Endothelial cell (in vitro differentiated cells): ENCODE data around the gene ULK3. TPM values are rescaled to one million over a fixed set of nuclear protein-coding genes. Genes with fewer than 3 reads are reported as not detected.

Experiments
- DNase-seq: peaks from one replicate; pipeline ENCODE4 v3.0.0; 2021; ENCODE audit warnings: low spot score
- H3K27ac Mint-ChIP-seq: one replicate; pipeline ENCODE4 v1.8.0; 2021; ENCODE audit warnings: mixed read lengths, inconsistent platforms; ENCODE audit not compliant: unreplicated experiment
- H3K27me3 Mint-ChIP-seq: one replicate; pipeline ENCODE4 v1.8.0; 2021; ENCODE audit warnings: mild to moderate bottlenecking, moderate library complexity, mixed read lengths, inconsistent platforms; ENCODE audit not compliant: unreplicated experiment
- H3K36me3 Mint-ChIP-seq: one replicate; pipeline ENCODE4 v1.8.0; 2021; ENCODE audit warnings: mild to moderate bottlenecking, low read depth, mixed read lengths, inconsistent platforms; ENCODE audit not compliant: unreplicated experiment
- H3K4me1 Mint-ChIP-seq: one replicate; pipeline ENCODE4 v1.8.0; 2021; ENCODE audit warnings: mild to moderate bottlenecking, mixed read lengths, inconsistent platforms; ENCODE audit not compliant: unreplicated experiment
- H3K4me3 Mint-ChIP-seq: one replicate; pipeline ENCODE4 v1.8.0; 2021; ENCODE audit warnings: mild to moderate bottlenecking, mixed read lengths, inconsistent platforms; ENCODE audit not compliant: unreplicated experiment
- H3K9me3 Mint-ChIP-seq: one replicate; pipeline ENCODE4 v1.8.0; 2021; ENCODE audit warnings: mixed read lengths, inconsistent platforms; ENCODE audit not compliant: unreplicated experiment
- CTCF ChIP-seq: fragments of 200-600 bp; sonication (generic); IDR thresholded peaks from one replicate; pipeline ENCODE4 v1.5.0; 2021; ENCODE audit warnings: antibody characterized with exemption; ENCODE audit not compliant: unreplicated experiment
- total RNA-seq: library from RNA; stranded (reverse); fragmentation: NEBNext Ultra II Directional; extraction: Animal tissue kit (Norgen Biotek cat#: 25700); gene quantifications from one replicate; pipeline ENCODE4 v1.2.1, GENCODE V29; 2021; ENCODE audit not compliant: unreplicated experiment

ULK3 gene
- total RNA-seq, 1 donor from 2014 or later, result 25.6 TPM

GRCh38 chr15:74839526-74840395 is 3.2 kb downstream of the ULK3 start:
- H3K4me1 Mint-ChIP-seq, result peaks cover 2% of the 10 kb centered on the region

GRCh38 chr15:74838746-74839525 is 4.0 kb downstream of the ULK3 start:
- no peak for DNase-seq
- Mint-ChIP-seq H3K36me3 (peaks cover 17% of the 10 kb centered on the region), H3K9me3 (no peaks in the 10 kb centered on the region), H3K27me3 (peaks cover 2% of the 10 kb centered on the region), H3K27ac (no peak overlapping the region), H3K4me3 (peak overlapping the region; percentile 56), H3K4me1 (peaks cover 2% of the 10 kb centered on the region)
- TF ChIP-seq CTCF, result no peak

More at GRCh38 chr15:74839526-74840395, 3.2 kb downstream of the ULK3 start:
- no peak for TF ChIP-seq CTCF
- peaks cover 2% of the 10 kb centered on the region for H3K27me3 Mint-ChIP-seq
- peaks cover 19% of the 10 kb centered on the region for H3K36me3 Mint-ChIP-seq
- H3K27ac Mint-ChIP-seq, result no peak overlapping the region
- H3K4me3 Mint-ChIP-seq, result no peak overlapping the region
- no peak for DNase-seq
- no peaks in the 10 kb centered on the region for H3K9me3 Mint-ChIP-seq

DNA sequence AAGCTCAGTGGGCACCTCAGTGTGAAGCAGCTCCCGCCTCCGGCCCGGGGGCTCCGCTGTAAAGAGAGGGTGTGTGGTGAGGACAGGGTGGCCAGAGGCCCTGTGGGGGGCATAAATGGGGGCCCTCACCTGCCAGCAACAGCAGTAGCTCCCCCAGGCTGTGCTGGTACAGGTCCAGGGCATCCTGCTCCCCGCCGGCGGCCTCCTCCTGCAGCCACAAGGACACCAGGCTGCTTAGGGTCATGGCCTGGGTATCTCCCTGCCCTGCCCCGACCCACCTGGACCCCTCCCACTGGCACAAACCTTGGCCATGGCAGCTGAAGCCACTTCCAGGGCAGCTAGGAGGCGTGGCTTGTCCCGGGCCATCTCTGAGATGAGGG is 4.8 kb downstream of the ULK3 start:
- Mint-ChIP-seq H3K4me1 (peaks cover 1% of the 10 kb centered on the region), H3K36me3 (peaks cover 14% of the 10 kb centered on the region), H3K4me3 (no peak overlapping the region), H3K27ac (no peak overlapping the region), H3K27me3 (no peaks in the 10 kb centered on the region), H3K9me3 (no peaks in the 10 kb centered on the region)
- no peak for TF ChIP-seq CTCF
- no peak for DNase-seq

GRCh38 chr15:74837482-74838136 is 5.3 kb downstream of the ULK3 start:
- TF ChIP-seq CTCF, result no peak
- H3K4me3 Mint-ChIP-seq, result no peak overlapping the region
- no peaks in the 10 kb centered on the region for H3K9me3 Mint-ChIP-seq
- no peaks in the 10 kb centered on the region for H3K27me3 Mint-ChIP-seq
- no peak overlapping the region for H3K27ac Mint-ChIP-seq
- DNase-seq, result no peak
- peaks cover 7% of the 10 kb centered on the region for H3K4me1 Mint-ChIP-seq
- H3K36me3 Mint-ChIP-seq, result peaks cover 14% of the 10 kb centered on the region
